Effector memory CD4-positive, alpha-beta T cell (primary cell): ENCODE results near the gene TIAM2.

ENCODE experiments used
- DNase-seq, 3 donors: peaks; one replicate each; pipeline ENCODE4 v3.0.0-alpha.2; 2020
- H3K27ac ChIP-seq: 2 replicates; pipeline ENCODE4 v1.7.0; 2013; ENCODE audit warnings: mild to moderate bottlenecking, low read length, moderate library complexity; ENCODE audit not compliant: insufficient read depth, poor library complexity, severe bottlenecking
- H3K27me3 ChIP-seq: replicated peaks from 2 replicates; pipeline ENCODE4 v1.7.0; 2013; ENCODE audit warnings: mild to moderate bottlenecking, low read length; ENCODE audit not compliant: insufficient read depth, control insufficient read depth, poor library complexity, severe bottlenecking
- H3K36me3 ChIP-seq: 2 replicates; pipeline ENCODE4 v1.7.0; 2013; ENCODE audit warnings: mild to moderate bottlenecking, low read length, moderate library complexity; ENCODE audit not compliant: control insufficient read depth, insufficient read depth
- H3K4me1 ChIP-seq: 2 replicates; pipeline ENCODE4 v1.7.0; 2013; ENCODE audit warnings: low read length, mild to moderate bottlenecking; ENCODE audit not compliant: control insufficient read depth, insufficient read depth, poor library complexity, severe bottlenecking
- H3K4me3 ChIP-seq: 2 replicates; pipeline ENCODE4 v1.7.0; 2013; ENCODE audit warnings: low read length, low read depth, mild to moderate bottlenecking; ENCODE audit not compliant: insufficient read depth, poor library complexity, severe bottlenecking
- H3K9me3 ChIP-seq: 2 replicates; pipeline ENCODE4 v1.7.0; 2013; ENCODE audit warnings: mild to moderate bottlenecking, low read length, moderate library complexity; ENCODE audit not compliant: control insufficient read depth

Gene TIAM2

GRCh38 chr6:155054491-155055250 lies 59.6 kb downstream of the TIAM2 start:
- Histone ChIP-seq H3K4me3 (no peak overlapping the region), H3K36me3 (no peaks in the 10 kb centered on the region), H3K27ac (no peak overlapping the region), H3K9me3 (no peaks in the 10 kb centered on the region), H3K27me3 (no peaks in the 10 kb centered on the region), H3K4me1 (no peaks in the 10 kb centered on the region)
- no peak for DNase-seq

- Histone ChIP-seq H3K27ac (no peak overlapping the region), H3K9me3 (no peaks in the 10 kb centered on the region), H3K36me3 (no peaks in the 10 kb centered on the region), H3K4me3 (no peak overlapping the region), H3K4me1 (no peaks in the 10 kb centered on the region), H3K27me3 (no peaks in the 10 kb centered on the region)
- no peak for DNase-seq
These were observed 60.6 kb downstream of the TIAM2 start for GRCh38 chr6:155055729-155056128.

DNA sequence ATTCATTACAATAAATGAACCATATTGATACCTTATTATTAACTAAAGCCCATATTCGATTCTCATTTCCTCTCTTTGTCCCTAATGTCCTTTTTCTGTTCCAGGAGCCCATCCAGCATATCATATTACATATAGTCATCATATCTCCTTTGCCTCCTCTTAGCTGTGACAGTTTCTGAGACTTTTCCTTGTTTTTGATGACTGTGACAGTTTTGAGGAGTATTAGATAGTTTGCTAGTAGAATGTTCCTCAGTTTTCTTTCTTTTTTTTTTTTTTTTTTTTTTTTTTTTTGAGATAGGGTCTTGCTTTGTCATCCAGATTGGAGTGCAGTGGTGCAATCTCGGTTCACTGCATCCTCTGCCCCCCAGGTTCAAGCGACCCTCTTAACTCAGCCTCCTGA lies 61.6 kb downstream of the TIAM2 start:
- DNase-seq: no peak
- no peaks in the 10 kb centered on the region for H3K4me1 ChIP-seq
- no peak overlapping the region for H3K27ac ChIP-seq
- H3K4me3 ChIP-seq: no peak overlapping the region
- no peaks in the 10 kb centered on the region for H3K27me3 ChIP-seq
- H3K9me3 ChIP-seq: no peaks in the 10 kb centered on the region
- no peaks in the 10 kb centered on the region for H3K36me3 ChIP-seq

GRCh38 chr6:155061381-155061780 lies 66.3 kb downstream of the TIAM2 start:
- Histone ChIP-seq H3K27me3 (no peaks in the 10 kb centered on the region), H3K9me3 (no peaks in the 10 kb centered on the region), H3K27ac (no peak overlapping the region), H3K4me1 (no peaks in the 10 kb centered on the region), H3K4me3 (no peak overlapping the region), H3K36me3 (no peaks in the 10 kb centered on the region)
- no peak for DNase-seq

GRCh38 chr6:155062866-155063341 lies 67.8 kb downstream of the TIAM2 start:
- no peaks in the 10 kb centered on the region for H3K4me1 ChIP-seq
- H3K27ac ChIP-seq: no peak overlapping the region
- no peak overlapping the region for H3K4me3 ChIP-seq
- no peaks in the 10 kb centered on the region for H3K9me3 ChIP-seq
- H3K36me3 ChIP-seq: no peaks in the 10 kb centered on the region
- no peaks in the 10 kb centered on the region for H3K27me3 ChIP-seq
- DNase-seq: no peak

DNA sequence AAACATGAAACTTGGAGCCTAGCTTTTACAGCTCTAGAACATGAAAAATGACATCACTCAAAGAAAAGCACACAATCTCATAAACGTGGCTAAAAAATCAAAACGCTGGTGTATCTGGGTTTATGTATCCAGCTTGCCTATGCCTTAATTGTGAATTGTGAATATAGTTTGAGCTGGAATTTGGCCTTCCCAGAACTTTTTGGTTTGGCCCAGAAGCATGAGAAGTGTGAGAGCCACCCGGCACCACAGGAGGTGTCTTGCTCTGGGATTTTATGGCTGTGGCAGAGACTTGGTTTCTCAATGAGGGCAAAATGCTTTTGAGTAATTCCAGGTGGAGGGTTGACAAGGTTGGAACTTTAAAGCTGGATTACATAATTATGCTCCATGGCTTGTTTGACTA lies 69.2 kb downstream of the TIAM2 start:
- no peak overlapping the region for H3K4me3 ChIP-seq
- no peaks in the 10 kb centered on the region for H3K4me1 ChIP-seq
- no peaks in the 10 kb centered on the region for H3K9me3 ChIP-seq
- DNase-seq: no peak
- no peaks in the 10 kb centered on the region for H3K36me3 ChIP-seq
- no peaks in the 10 kb centered on the region for H3K27me3 ChIP-seq
- no peak overlapping the region for H3K27ac ChIP-seq

- Histone ChIP-seq H3K27ac (no peak overlapping the region), H3K9me3 (no peaks in the 10 kb centered on the region), H3K27me3 (no peaks in the 10 kb centered on the region), H3K36me3 (no peaks in the 10 kb centered on the region), H3K4me1 (no peaks in the 10 kb centered on the region), H3K4me3 (no peak overlapping the region)
- no peak for DNase-seq
These were observed 71.2 kb downstream of the TIAM2 start for GRCh38 chr6:155066361-155066760.

- Histone ChIP-seq H3K36me3 (no peaks in the 10 kb centered on the region), H3K27me3 (no peaks in the 10 kb centered on the region), H3K4me1 (no peaks in the 10 kb centered on the region), H3K27ac (no peak overlapping the region), H3K4me3 (no peak overlapping the region), H3K9me3 (no peaks in the 10 kb centered on the region)
- no peak for DNase-seq
These were observed 72.0 kb downstream of the TIAM2 start for GRCh38 chr6:155066921-155067680.

GRCh38 chr6:155067956-155068615 lies 73.0 kb downstream of the TIAM2 start:
- Histone ChIP-seq H3K9me3 (no peaks in the 10 kb centered on the region), H3K36me3 (no peaks in the 10 kb centered on the region), H3K4me1 (no peaks in the 10 kb centered on the region), H3K27me3 (no peaks in the 10 kb centered on the region), H3K27ac (no peak overlapping the region), H3K4me3 (no peak overlapping the region)
- DNase-seq: no peak

DNA sequence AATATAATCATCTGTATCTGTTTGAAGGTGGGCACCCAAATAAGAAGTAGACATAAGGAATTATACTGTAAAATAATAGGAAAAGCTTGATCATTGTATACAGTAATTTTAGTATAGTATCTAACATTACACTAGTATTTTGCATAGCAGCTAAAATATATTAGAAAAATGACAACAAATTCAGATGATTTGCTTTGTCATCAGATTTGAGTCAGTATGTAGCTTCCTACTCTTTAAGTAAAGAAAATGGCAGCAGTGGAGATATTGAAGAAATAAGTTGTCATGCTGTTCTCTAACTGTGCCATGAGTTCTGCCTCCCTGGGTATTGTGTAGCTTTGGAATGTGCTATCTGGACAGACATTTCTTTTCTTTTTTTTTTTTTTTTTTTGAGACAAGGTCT lies 74.4 kb downstream of the TIAM2 start:
- Histone ChIP-seq H3K9me3 (no peaks in the 10 kb centered on the region), H3K27ac (no peak overlapping the region), H3K27me3 (no peaks in the 10 kb centered on the region), H3K4me1 (no peaks in the 10 kb centered on the region), H3K4me3 (no peak overlapping the region), H3K36me3 (no peaks in the 10 kb centered on the region)
- no peak for DNase-seq
